LHCN-M2 (cell line): ENCODE data around the gene CHST11. TPM values are rescaled to one million over a fixed set of nuclear protein-coding genes. Genes with fewer than 3 reads are reported as not detected.
A peak's percentile ranks its signal among the peaks of the same experiment; 100 is the strongest.

ENCODE experiments used
- DNase-seq: peaks from one replicate; pipeline ENCODE4 v3.0.0-alpha.2; 2012; ENCODE audit warnings: low read depth
- total RNA-seq: library from RNA; depleted of rRNA; stranded (reverse); fragments of >200 nt; gene quantifications from 2 replicates; pipeline ENCODE4 v1.2.3, GENCODE V29; 2014

CHST11 gene
- total RNA-seq, 1 experiment from 2014 or later: 3.4 TPM

- no peak for DNase-seq
Observed at GRCh38 chr12:104460041-104460719, 3.4 kb downstream of the CHST11 start.

- DNase-seq: no peak
Observed at GRCh38 chr12:104460973-104461698, 4.4 kb downstream of the CHST11 start.

GRCh38 chr12:104462325-104462724, 5.6 kb downstream of the CHST11 start:
- no peak for DNase-seq

DNA sequence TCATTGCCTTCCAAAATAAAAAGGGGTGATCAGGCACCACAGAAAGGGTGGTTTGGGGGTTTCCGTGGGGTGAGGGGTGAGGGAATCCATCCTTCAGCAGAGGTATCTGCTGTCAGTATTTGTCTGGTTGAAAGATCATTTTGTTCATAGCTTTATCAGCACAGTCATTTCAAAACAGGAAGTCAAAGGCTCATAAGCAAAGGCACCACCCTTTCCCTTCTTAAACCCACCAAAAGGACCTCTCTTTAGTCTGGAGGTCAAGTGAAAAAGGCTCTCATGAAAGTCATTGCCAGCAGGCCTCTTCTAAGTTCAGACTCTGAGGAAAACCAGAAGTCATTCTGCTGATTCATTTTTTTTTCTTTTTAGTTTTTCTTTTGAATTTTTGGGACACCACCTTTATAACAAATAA, 6.2 kb downstream of the CHST11 start:
- no peak for DNase-seq

GRCh38 chr12:104463368-104463767, 6.6 kb downstream of the CHST11 start:
- DNase-seq: no peak

GRCh38 chr12:104464899-104465298, 8.2 kb downstream of the CHST11 start:
- DNase-seq: no peak

GRCh38 chr12:104466709-104467345, 10.1 kb downstream of the CHST11 start:
- no peak for DNase-seq

GRCh38 chr12:104467346-104467837, 10.6 kb downstream of the CHST11 start:
- DNase-seq: no peak

DNA sequence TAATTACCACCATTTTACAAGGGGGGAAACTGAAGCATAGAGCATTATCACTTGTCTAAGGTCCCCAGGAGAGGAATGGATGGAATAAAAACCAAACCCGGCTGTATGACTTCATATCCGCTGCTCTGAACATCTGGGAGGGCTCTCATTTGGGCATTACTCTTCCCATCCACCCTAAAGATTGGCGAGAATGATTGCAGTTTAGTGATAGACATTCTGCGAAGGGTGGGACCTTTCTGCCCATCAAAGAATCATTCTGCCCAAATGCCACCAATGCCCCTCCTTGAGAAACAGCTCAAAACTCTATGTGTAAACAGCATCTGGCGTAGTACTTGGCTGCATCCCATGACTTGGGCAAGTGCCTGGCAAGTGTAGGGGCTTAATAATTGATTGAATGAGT, 11.6 kb downstream of the CHST11 start:
- DNase-seq: no peak

- DNase-seq: no peak
Observed at GRCh38 chr12:104469066-104469465, 12.3 kb downstream of the CHST11 start.

- DNase-seq: no peak
Observed at GRCh38 chr12:104469523-104469922, 12.8 kb downstream of the CHST11 start.

DNA sequence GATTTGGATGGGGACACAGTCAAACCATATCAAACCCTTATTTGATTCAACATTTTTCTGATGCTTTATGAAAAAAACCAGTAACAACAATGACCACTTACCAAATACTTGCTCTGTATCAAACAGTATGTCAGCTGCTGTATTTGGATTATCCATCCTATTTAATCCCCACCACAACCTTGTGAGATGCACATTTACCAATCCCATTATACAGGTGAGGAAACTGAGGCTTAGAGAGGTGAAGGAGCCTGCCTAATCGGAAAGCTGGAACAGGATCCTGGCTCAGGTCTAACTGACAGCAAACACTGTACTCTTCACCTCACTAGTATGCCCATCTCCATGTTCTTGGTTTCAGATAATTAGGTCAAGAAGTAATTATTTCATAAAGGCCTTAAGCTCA, 13.8 kb downstream of the CHST11 start:
- no peak for DNase-seq

DNA sequence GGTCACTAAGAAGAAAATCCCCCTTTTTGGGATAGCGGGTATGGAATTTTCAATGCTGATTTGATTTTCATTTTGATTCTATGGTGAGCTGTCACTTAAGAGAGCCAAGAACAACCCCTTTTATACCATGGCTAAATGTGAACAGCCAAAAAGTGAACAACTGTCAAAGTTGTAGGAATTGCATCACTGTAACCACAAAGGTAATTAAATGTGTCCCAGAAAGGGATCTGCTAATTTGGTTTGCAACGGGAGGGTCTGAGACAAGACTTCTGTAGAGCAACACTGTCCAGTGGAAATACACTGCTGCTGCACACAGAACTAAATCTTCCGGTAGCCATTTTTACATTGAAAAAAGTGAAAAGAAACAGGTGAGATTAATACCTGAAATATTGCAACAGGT, 14.6 kb downstream of the CHST11 start:
- no peak for DNase-seq

- DNase-seq: no peak
Observed at GRCh38 chr12:104472748-104473147, 16.0 kb downstream of the CHST11 start.

- DNase-seq: peak; percentile 10
Observed at GRCh38 chr12:104473374-104473983, 16.7 kb downstream of the CHST11 start.

DNA sequence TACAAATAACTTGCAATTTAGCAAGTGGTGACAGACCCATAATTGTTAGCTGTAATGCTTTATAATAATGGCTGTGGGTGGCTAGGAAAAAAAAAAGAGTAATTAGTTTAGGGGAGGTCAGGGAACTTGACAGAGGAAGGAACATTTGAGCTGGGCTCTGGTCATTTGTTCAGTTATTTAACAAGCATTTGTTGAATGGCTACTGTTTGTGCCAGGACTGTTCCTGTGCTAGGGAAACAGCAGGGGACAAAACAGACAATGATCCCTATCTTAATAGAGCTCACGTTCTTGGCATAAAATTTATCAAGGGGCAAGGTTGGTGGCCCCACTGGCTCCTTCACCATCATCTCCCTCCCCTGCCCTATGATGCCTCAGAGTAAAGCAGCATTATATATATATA, 18.5 kb downstream of the CHST11 start:
- no peak for DNase-seq

- no peak for DNase-seq
Observed at GRCh38 chr12:104477510-104478390, 21.0 kb downstream of the CHST11 start.

DNA sequence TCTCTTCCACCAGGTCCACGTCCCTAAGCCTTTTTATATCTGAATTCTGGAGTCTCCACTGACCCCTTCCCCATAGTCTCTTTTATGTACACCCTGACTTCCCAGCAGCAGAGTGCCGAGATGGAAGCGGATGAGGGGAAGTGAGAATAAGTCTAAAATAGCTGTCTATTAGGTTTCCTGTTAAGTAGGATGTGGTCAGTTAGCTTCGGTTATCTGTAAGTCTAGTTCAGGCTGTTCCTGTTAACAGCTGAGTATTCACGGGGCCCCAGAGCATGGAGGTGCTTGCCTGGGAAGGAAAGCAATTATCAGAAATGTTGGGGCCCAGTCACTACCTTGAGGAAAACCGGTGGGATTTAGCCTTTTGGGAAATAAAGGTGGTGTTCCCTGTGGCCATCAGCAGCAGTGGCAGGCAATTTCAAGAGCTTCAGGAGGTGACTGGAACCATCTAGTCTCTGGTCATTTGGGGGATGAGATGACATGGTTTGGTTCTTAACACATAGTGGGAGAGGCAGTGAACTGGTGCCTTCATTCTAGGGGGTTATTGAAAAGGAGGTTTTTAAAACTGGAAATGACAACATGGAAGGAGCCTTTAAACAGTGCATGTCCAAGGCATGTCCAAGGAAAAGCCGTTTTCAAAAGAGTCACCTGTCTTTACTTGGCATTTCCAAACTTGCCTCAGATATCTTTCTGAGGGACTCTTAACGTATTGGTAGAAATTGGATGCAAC, 21.8 kb downstream of the CHST11 start:
- DNase-seq: no peak

DNA sequence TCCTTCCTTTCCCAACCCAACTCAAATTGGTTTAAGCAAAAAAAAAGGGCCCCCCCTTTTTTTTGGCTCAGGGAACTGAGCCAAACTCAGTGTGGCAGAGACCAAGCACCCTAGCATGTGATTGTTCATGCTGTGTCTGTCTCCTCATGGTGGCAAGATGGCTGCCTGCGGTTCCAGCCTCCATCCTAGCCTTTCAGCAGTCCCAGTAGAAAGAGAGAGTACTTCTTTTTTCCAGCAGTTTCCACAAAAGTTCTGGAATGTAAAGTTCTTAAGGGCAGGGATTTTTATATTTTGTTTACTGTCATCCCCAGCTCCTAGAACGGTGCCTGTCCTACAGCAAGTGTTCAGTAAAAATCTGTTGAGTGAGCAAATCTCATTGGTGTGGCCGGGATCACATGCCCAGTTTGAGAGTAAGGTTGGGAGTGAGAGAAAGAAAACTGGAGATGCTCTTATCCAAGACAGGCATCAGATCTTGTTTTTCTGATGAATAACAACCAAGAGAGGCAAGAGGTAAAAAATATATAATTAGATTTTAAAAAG, 22.4 kb downstream of the CHST11 start:
- DNase-seq: no peak

GRCh38 chr12:104480012-104480411, 23.3 kb downstream of the CHST11 start:
- no peak for DNase-seq
